ENCODE measurements around the gene CHGA.

Gene CHGA

DNA sequence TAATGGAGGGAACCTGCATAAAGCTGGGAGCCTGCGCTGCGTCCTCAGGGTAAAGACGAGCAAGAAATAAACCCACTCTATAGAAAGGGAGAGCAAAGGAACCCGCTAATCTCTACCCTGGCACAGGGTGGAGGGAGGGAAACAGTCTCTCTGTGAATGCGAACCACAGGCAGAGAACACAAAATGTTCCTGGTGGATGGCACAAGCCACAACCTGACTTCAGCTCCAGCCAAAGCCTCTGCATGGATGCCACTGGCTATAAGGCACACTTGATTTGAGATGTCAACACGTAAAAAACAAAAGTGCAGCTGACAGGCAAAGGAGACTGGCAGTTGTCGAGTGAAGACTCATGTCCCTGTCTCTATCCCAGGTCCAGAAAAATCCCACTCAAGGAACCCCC lies 32.4 kb downstream of the CHGA start:
- Histone ChIP-seq H3K4me1 (ENCODE audit: control insufficient read depth, low read length) (peaks cover 8% of the 10 kb centered on the region), H3K4me3 (ENCODE audit: low read length) (no peak overlapping the region), H3K27ac (ENCODE audit: low read depth, low read length) (no peak overlapping the region), H4K20me1 (ENCODE audit: control insufficient read depth, insufficient read depth, low read depth, low read length) (no peaks in the 10 kb centered on the region), H3K4me2 (ENCODE audit: low read length) (no peak overlapping the region), H3K36me3 (ENCODE audit: control insufficient read depth, low read length) (no peaks in the 10 kb centered on the region), H3K9me2 (replicated peaks; ENCODE audit: control insufficient read depth, low read length) (no peaks in the 10 kb centered on the region), H3K79me2 (ENCODE audit: control insufficient read depth, low read length) (no peaks in the 10 kb centered on the region), H3K9me3 (ENCODE audit: control insufficient read depth, insufficient read depth, low read length) (no peaks in the 10 kb centered on the region), H3K27me3 (ENCODE audit: control insufficient read depth, low read length) (no peaks in the 10 kb centered on the region), H3F3A (ENCODE audit: control insufficient read depth, insufficient read depth) (no peaks in the 10 kb centered on the region)
- no peak for TF ChIP-seq EZH2phosphoT487 (IDR thresholded peaks at IDR 0.05; ENCODE audit: borderline replicate concordance, low read length)
- no peak for TF ChIP-seq CTCF (IDR thresholded peaks at IDR 0.05; ENCODE audit: low read depth, low read length, poor library complexity, severe bottlenecking)

DNA sequence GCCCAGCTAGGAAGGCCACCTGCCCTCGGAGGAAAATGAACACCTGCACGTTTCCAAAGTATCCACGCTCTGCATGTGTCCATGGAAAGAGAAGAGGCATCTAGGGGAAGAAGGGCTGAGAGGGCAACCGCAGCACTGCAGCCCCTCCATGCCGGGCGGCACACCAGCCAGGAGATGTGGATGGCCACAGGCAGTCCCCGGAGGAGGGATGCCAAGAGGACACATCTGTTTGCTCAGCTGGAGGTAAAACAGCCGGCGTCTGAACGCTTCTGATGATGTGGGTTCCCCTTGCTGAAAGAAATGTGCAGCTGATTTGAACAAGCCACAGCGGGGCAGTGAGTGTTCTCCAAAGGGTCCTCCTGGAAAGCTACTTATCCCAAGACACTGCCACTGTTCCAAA lies 34.0 kb downstream of the CHGA start:
- Histone ChIP-seq H3F3A (ENCODE audit: control insufficient read depth, insufficient read depth) (no peaks in the 10 kb centered on the region), H3K79me2 (ENCODE audit: control insufficient read depth, low read length) (no peaks in the 10 kb centered on the region), H3K4me1 (ENCODE audit: control insufficient read depth, low read length) (peaks cover 3% of the 10 kb centered on the region), H4K20me1 (ENCODE audit: control insufficient read depth, insufficient read depth, low read depth, low read length) (no peaks in the 10 kb centered on the region), H3K4me3 (ENCODE audit: low read length) (no peak overlapping the region), H3K9me2 (replicated peaks; ENCODE audit: control insufficient read depth, low read length) (no peaks in the 10 kb centered on the region), H3K4me2 (ENCODE audit: low read length) (no peak overlapping the region), H3K36me3 (ENCODE audit: control insufficient read depth, low read length) (no peaks in the 10 kb centered on the region), H3K27me3 (ENCODE audit: control insufficient read depth, low read length) (no peaks in the 10 kb centered on the region), H3K9me3 (ENCODE audit: control insufficient read depth, insufficient read depth, low read length) (no peaks in the 10 kb centered on the region), H3K27ac (ENCODE audit: low read depth, low read length) (no peak overlapping the region)
- TF ChIP-seq EZH2phosphoT487 (IDR thresholded peaks at IDR 0.05; ENCODE audit: borderline replicate concordance, low read length) (no peak), CTCF (IDR thresholded peaks at IDR 0.05; ENCODE audit: low read depth, low read length, poor library complexity, severe bottlenecking) (no peak)

DNA sequence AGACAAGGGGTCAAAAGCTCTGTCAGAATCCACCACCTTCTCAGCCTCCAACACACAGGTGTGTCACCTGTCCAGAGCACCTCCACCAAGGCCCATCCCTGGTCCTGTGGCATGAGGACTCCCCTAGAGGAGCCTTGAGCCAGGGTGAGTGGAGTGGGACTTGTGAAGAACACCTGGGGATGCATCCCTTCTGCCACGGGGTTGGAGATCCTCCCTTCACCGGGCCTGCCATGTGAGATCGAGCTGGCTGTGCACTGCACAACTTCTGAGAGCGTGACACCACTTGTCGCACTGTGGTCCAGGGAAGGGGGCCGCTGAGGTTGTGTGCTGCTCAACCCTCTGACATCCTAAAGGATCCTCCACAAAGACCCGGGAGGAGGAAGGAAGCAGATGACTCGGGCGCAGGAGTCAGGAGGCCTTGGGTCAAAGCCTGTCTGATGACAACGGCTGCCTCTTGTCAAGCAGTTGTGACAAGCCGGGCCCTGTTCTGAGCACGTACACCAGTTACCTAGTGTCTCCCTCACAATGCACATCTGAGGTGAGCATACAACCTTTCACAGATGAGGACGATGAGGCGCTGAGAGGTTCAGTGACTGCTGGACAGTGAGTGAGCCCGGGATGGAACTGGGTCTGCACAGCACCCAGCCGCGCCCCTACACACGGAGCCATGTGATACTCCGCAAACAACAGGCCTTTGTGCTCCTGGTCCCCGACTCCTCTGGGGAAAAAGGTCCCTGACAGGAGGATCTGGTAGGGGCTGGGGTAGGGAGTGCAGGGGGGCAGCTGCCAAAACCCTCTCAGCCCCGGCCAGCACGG lies 35.6 kb downstream of the CHGA start:
- no peak overlapping the region for H3K4me3 ChIP-seq (ENCODE audit: low read length)
- H3K27ac ChIP-seq (ENCODE audit: low read depth, low read length) = no peak overlapping the region
- no peaks in the 10 kb centered on the region for H3K36me3 ChIP-seq (ENCODE audit: control insufficient read depth, low read length)
- H4K20me1 ChIP-seq (ENCODE audit: control insufficient read depth, insufficient read depth, low read depth, low read length) = no peaks in the 10 kb centered on the region
- H3K9me3 ChIP-seq (ENCODE audit: control insufficient read depth, insufficient read depth, low read length) = no peaks in the 10 kb centered on the region
- no peaks in the 10 kb centered on the region for H3K9me2 ChIP-seq (replicated peaks; ENCODE audit: control insufficient read depth, low read length)
- H3K4me1 ChIP-seq (ENCODE audit: control insufficient read depth, low read length) = no peaks in the 10 kb centered on the region
- no peaks in the 10 kb centered on the region for H3K79me2 ChIP-seq (ENCODE audit: control insufficient read depth, low read length)
- H3K27me3 ChIP-seq (ENCODE audit: control insufficient read depth, low read length) = no peaks in the 10 kb centered on the region
- TF ChIP-seq EZH2phosphoT487 (IDR thresholded peaks at IDR 0.05; ENCODE audit: borderline replicate concordance, low read length) = no peak
- TF ChIP-seq CTCF (IDR thresholded peaks at IDR 0.05; ENCODE audit: low read depth, low read length, poor library complexity, severe bottlenecking) = no peak
- no peak overlapping the region for H3K4me2 ChIP-seq (ENCODE audit: low read length)
- no peaks in the 10 kb centered on the region for H3F3A ChIP-seq (ENCODE audit: control insufficient read depth, insufficient read depth)

All from DOHH2 (cell line).